ENCODE measurements around the gene DCAF15.

GRCh38 chr19:13995017-13995728 is 42.9 kb downstream of the DCAF15 start:
- no peak for TF ChIP-seq SUZ12 (IDR thresholded peaks at IDR 0.05; ENCODE audit: extremely low read depth, insufficient read depth, insufficient read length)
- no peak for TF ChIP-seq ZNF274 (IDR thresholded peaks at IDR 0.05; ENCODE audit: low read depth, low read length)
- TF ChIP-seq YY1 (IDR thresholded peaks at IDR 0.05; ENCODE audit: insufficient read depth, insufficient read length), result no peak

Data from NT2/D1 (cell line).